HG03558 (cell line): ENCODE results near the gene PARD6B.
A peak's percentile ranks its signal among the peaks of the same experiment; 100 is the strongest.
"Not testable (repeated sequence)": the region's sequence is repeated elsewhere in the genome, so short reads cannot be mapped to it uniquely, and the experiment has no call there.

Experiments used
- ATAC-seq: cut with Tn5 transposase; IDR thresholded peaks from one replicate; pipeline ENCODE4 v1.9.1; 2021; ENCODE audit warnings: moderate number of reproducible peaks; ENCODE audit not compliant: unreplicated experiment; ENCODE audit errors: extremely low read depth

Gene PARD6B

GRCh38 chr20:50794181-50794845, 62.9 kb downstream of the PARD6B start:
- ATAC-seq = no peak

GRCh38 chr20:50794846-50795634, 63.7 kb downstream of the PARD6B start, which contains the start of gene BCAS4:
Gene BCAS4, plus strand, starts transcription at chr20:50795061. Its CDS starts 23 bp downstream, at chr20:50795084.
- ATAC-seq = peak; percentile 41

- ATAC-seq = no peak
Measured at GRCh38 chr20:50797142-50797541, 65.8 kb downstream of the PARD6B start.

GRCh38 chr20:50798650-50799049, 67.3 kb downstream of the PARD6B start:
- ATAC-seq = no peak

GRCh38 chr20:50799176-50799889, 68.0 kb downstream of the PARD6B start:
- ATAC-seq = no peak

- ATAC-seq = no peak
Measured at GRCh38 chr20:50799890-50800550, 68.6 kb downstream of the PARD6B start.

GRCh38 chr20:50800986-50801746, 69.8 kb downstream of the PARD6B start:
- not testable (repeated sequence) for ATAC-seq

- no peak for ATAC-seq
Measured at GRCh38 chr20:50801747-50802125, 70.4 kb downstream of the PARD6B start.

- ATAC-seq = no peak
Measured at GRCh38 chr20:50802289-50802688, 70.9 kb downstream of the PARD6B start.

GRCh38 chr20:50804437-50805348, 73.3 kb downstream of the PARD6B start:
- ATAC-seq = no peak

- no peak for ATAC-seq
Measured at GRCh38 chr20:50805349-50805684, 73.9 kb downstream of the PARD6B start.

GRCh38 chr20:50806126-50806768, 74.9 kb downstream of the PARD6B start:
- ATAC-seq = no peak
